ENCODE measurements around the gene OR7G3. TPM values are rescaled to one million over a fixed set of nuclear protein-coding genes. Genes with fewer than 3 reads are reported as not detected.

OR7G3 gene
- total and polyA plus RNA-seq, 4 donors = not detected

GRCh38 chr19:9128171-9128570 lies 1.4 kb upstream of the OR7G3 start:
- TF ChIP-seq REST (IDR thresholded peaks at IDR 0.05) (no peak), GABPA (IDR thresholded peaks at IDR 0.05 in 1 of 2, conservative IDR thresholded peaks at IDR 0.05 in 1 of 2) (no peak), NR2F2 (IDR thresholded peaks at IDR 0.05) (no peak), FOXA1 (IDR thresholded peaks at IDR 0.05) (no peak), TAF1 (conservative IDR thresholded peaks at IDR 0.05) (no peak), HNF4A (conservative IDR thresholded peaks at IDR 0.05) (no peak), RAD21 (IDR thresholded peaks at IDR 0.05) (no peak), RXRA (IDR thresholded peaks at IDR 0.05) (no peak), ZBTB33 (IDR thresholded peaks at IDR 0.05) (no peak)
- Histone ChIP-seq H3K27ac (ENCODE audit: low read depth in 1 of 2, low read length in 2 of 2) (no peak overlapping the region), H3K4me1 (ENCODE audit: control insufficient read depth in 4 of 4, insufficient read depth in 4 of 4, low read length in 3 of 4) (peaks cover 0 to 1% (median 0%) of the 10 kb centered on the region in 4 donors), H3K9ac (ENCODE audit: low read depth in 1 of 2, low read length in 2 of 2) (no peak overlapping the region), H3K36me3 (ENCODE audit: control insufficient read depth in 4 of 4, insufficient read depth in 3 of 4, low read depth in 1 of 4, low read length in 3 of 4) (no peaks in the 10 kb centered on the region), H3K27me3 (ENCODE audit: control insufficient read depth in 4 of 4, insufficient read depth in 4 of 4, low read length in 3 of 4) (peaks cover 0 to 3% (median 0%) of the 10 kb centered on the region in 4 donors), H3K9me3 (ENCODE audit: control insufficient read depth in 4 of 4, low read length in 3 of 4) (no peaks in the 10 kb centered on the region), H3K4me3 (ENCODE audit: low read depth in 1 of 3, low read length in 3 of 3) (no peak overlapping the region)
- WGBS = 69% methylated on average over 3 of the region's 3 CpGs
- DNase-seq (ENCODE audit: low spot score) = no peak

- no peak for DNase-seq (ENCODE audit: low spot score)
- Histone ChIP-seq H3K36me3 (ENCODE audit: control insufficient read depth in 4 of 4, insufficient read depth in 3 of 4, low read depth in 1 of 4, low read length in 3 of 4) (no peaks in the 10 kb centered on the region), H3K27ac (ENCODE audit: low read depth in 1 of 2, low read length in 2 of 2) (no peak overlapping the region), H3K9ac (ENCODE audit: low read depth in 1 of 2, low read length in 2 of 2) (no peak overlapping the region), H3K9me3 (ENCODE audit: control insufficient read depth in 4 of 4, low read length in 3 of 4) (peaks cover 0 to 7% (median 1%) of the 10 kb centered on the region in 4 donors), H3K4me3 (ENCODE audit: low read depth in 1 of 3, low read length in 3 of 3) (no peak overlapping the region), H3K27me3 (ENCODE audit: control insufficient read depth in 4 of 4, insufficient read depth in 4 of 4, low read length in 3 of 4) (peaks cover 0 to 3% (median 0%) of the 10 kb centered on the region in 4 donors), H3K4me1 (ENCODE audit: control insufficient read depth in 4 of 4, insufficient read depth in 4 of 4, low read length in 3 of 4) (no peaks in the 10 kb centered on the region)
- TF ChIP-seq RXRA (IDR thresholded peaks at IDR 0.05) (no peak), TAF1 (conservative IDR thresholded peaks at IDR 0.05) (no peak), HNF4G (IDR thresholded peaks at IDR 0.05) (no peak)
- 60% methylated on average over 5 of the region's 5 CpGs for WGBS
These were observed 10.2 kb downstream of the OR7G3 start for GRCh38 chr19:9116547-9116946.

GRCh38 chr19:9115307-9115813 lies 11.4 kb downstream of the OR7G3 start, which contains the start of gene OR7G1:
OR7G1 (minus strand) TSS chr19:9115763; CDS start chr19:9115763, 0 bp downstream.
- 74% methylated on average over 2 of the region's 2 CpGs for WGBS
- H3K27me3 ChIP-seq (ENCODE audit: control insufficient read depth in 4 of 4, insufficient read depth in 4 of 4, low read length in 3 of 4) = peaks cover 0 to 3% (median 0%) of the 10 kb centered on the region in 4 donors
- H3K9me3 ChIP-seq (ENCODE audit: control insufficient read depth in 4 of 4, low read length in 3 of 4) = peaks cover 0 to 3% (median under 1%) of the 10 kb centered on the region in 4 donors
- TF ChIP-seq EGR1 (IDR thresholded peaks at IDR 0.05; ENCODE audit: low read depth in 2 of 2) = no peak
- TF ChIP-seq HNF4G (IDR thresholded peaks at IDR 0.05) = no peak
- no peak for TF ChIP-seq NR2F2 (IDR thresholded peaks at IDR 0.05)
- TF ChIP-seq, protein P1, sequence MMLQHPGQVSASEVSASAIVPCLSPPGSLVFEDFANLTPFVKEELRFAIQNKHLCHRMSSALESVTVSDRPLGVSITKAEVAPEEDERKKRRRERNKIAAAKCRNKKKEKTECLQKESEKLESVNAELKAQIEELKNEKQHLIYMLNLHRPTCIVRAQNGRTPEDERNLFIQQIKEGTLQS (IDR thresholded peaks at IDR 0.05) = no peak
- TF ChIP-seq SP1 (IDR thresholded peaks at IDR 0.05) = no peak
- no peak for TF ChIP-seq GABPA (IDR thresholded peaks at IDR 0.05 in 1 of 2, conservative IDR thresholded peaks at IDR 0.05 in 1 of 2)
- TF ChIP-seq HNF4A (conservative IDR thresholded peaks at IDR 0.05) = no peak
- TF ChIP-seq REST (IDR thresholded peaks at IDR 0.05) = no peak
- H3K4me3 ChIP-seq (ENCODE audit: low read depth in 1 of 3, low read length in 3 of 3) = no peak within 1 kb of the TSS
- H3K4me1 ChIP-seq (ENCODE audit: control insufficient read depth in 4 of 4, insufficient read depth in 4 of 4, low read length in 3 of 4) = no peaks in the 10 kb centered on the region
- H3K9ac ChIP-seq (ENCODE audit: low read depth in 1 of 2, low read length in 2 of 2) = no peak within 1 kb of the TSS
- no peak within 1 kb of the TSS for H3K27ac ChIP-seq (ENCODE audit: low read depth in 1 of 2, low read length in 2 of 2)
- no peaks in the 10 kb centered on the region for H3K36me3 ChIP-seq (ENCODE audit: control insufficient read depth in 4 of 4, insufficient read depth in 3 of 4, low read depth in 1 of 4, low read length in 3 of 4)
- DNase-seq (ENCODE audit: low spot score) = no peak

Data from liver (tissue), 9 donors.